Measurements from ENCODE around the gene HNRNPF.
"Not testable (repeated sequence)": the region's sequence is repeated elsewhere in the genome, so short reads cannot be mapped to it uniquely, and the experiment has no call there.

Gene HNRNPF, protein sequence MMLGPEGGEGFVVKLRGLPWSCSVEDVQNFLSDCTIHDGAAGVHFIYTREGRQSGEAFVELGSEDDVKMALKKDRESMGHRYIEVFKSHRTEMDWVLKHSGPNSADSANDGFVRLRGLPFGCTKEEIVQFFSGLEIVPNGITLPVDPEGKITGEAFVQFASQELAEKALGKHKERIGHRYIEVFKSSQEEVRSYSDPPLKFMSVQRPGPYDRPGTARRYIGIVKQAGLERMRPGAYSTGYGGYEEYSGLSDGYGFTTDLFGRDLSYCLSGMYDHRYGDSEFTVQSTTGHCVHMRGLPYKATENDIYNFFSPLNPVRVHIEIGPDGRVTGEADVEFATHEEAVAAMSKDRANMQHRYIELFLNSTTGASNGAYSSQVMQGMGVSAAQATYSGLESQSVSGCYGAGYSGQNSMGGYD

DNA sequence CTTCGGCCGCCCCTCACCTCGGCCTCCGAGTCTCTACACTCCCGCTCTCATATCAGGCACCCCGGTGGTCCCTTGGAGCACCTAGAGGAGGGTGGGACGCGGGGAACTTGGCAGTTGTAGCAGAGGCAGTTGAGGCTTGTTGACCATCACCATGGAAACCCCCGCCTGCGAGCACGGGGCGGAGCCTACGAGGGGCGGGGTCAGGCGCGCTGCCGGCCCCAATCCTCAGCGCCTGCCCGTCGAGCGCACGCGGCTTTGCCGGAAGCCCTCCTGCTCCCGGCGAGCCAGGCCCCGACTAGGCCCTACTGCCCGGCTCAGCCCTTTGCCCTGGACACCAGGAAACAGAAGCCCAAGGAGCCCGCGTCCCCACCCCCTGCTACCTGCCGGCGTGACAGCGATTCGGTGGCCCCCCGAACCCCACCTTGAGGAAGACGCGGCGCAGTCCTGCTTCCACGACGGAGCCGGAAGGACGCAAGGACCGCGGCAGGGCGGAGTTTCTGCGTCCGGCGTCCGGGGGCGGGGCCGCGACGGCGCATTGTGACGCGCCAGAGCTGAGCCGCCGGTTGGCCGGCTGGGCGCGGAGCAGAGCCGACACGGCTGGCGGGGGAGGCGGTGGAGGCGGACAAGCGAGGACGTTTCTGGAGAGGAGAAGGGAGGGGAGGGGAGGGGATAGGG, at the start of gene HNRNPF:
TSS of gene HNRNPF (minus strand) at position 477 of the 675 bp plus-strand sequence. CDS start 21,302 bp downstream, outside the sequence.
- TF ChIP-seq, protein P1, sequence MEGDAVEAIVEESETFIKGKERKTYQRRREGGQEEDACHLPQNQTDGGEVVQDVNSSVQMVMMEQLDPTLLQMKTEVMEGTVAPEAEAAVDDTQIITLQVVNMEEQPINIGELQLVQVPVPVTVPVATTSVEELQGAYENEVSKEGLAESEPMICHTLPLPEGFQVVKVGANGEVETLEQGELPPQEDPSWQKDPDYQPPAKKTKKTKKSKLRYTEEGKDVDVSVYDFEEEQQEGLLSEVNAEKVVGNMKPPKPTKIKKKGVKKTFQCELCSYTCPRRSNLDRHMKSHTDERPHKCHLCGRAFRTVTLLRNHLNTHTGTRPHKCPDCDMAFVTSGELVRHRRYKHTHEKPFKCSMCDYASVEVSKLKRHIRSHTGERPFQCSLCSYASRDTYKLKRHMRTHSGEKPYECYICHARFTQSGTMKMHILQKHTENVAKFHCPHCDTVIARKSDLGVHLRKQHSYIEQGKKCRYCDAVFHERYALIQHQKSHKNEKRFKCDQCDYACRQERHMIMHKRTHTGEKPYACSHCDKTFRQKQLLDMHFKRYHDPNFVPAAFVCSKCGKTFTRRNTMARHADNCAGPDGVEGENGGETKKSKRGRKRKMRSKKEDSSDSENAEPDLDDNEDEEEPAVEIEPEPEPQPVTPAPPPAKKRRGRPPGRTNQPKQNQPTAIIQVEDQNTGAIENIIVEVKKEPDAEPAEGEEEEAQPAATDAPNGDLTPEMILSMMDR (IDR thresholded peaks at IDR 0.05; ENCODE audit: extremely low read depth, insufficient read depth, missing control alignments) = no peak
- DNase-seq (ENCODE audit: low spot score) = peak; percentile 96
- in situ Hi-C loops (cut with MboI; ENCODE audit: low pct_unique_long_range_greater_than_20kb, low sequenced_read_pairs, unreplicated experiment) = no loop called here

DNA sequence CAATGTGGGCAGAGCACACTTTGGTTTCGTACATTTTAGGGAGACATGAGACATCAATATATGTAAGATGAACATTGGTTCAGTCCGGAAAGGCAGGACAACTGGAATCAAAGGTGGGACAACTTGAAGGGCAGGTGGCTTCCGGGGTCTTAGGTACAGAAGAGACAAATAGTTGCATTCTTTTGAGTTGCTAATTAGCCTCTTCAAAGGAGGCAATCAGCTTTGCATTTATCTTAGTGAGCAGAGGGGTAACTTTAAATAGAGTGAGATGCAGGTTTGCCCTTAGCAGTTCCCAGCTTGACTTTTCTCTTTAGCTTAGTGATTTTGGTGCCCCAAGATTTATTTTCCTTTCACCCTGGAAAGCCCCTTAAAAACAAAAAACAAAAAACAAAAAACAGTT, 49.2 kb upstream of the HNRNPF start:
- TF ChIP-seq, protein P1 (IDR thresholded peaks at IDR 0.05; ENCODE audit: extremely low read depth, insufficient read depth, missing control alignments) = no peak
- in situ Hi-C loops (cut with MboI; ENCODE audit: low pct_unique_long_range_greater_than_20kb, low sequenced_read_pairs, unreplicated experiment) = no loop called here
- no peak for DNase-seq (ENCODE audit: low spot score)

DNA sequence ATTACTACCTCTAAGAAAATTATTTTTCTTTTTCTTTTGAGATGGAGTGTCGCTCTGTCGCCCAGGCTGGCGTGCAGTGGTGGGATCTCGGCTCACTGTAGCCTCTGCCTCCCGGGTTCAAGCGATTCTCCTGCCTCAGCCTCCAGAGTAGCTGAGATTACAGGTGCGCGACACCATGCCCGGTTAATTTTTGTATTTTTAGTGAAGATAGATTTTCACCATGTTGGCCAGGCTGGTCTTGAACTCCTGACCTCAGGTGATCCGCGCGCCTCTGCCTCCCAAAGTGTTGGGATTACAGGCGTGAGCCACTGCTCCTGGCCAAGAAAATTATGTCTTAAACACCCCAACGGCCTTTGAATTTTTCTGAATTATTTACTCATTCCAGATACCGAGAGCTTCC, 47.6 kb upstream of the HNRNPF start:
- in situ Hi-C loops (cut with MboI; ENCODE audit: low pct_unique_long_range_greater_than_20kb, low sequenced_read_pairs, unreplicated experiment); DNase-seq (ENCODE audit: low spot score): not testable (repeated sequence)

DNA sequence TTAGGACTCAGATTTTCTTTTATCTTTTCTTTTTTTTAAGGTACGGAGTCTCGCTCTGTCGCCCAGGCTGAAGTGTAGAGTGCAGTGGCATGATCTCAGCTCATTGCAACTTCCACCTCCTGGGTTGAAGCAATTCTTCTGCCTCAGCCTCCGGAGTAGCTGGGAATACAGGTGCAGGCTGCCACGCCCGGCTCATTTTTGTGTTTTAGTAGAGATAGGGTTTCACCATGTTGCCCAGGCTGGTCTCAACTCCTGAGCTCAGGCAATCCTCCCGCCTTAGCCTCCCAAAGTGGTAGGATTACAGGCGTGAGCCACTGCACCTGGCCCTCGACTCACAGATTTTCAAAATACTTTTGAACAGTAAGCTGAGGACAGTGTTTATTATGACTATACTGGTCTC, 45.0 kb upstream of the HNRNPF start:
- DNase-seq (ENCODE audit: low spot score); in situ Hi-C loops (cut with MboI; ENCODE audit: low pct_unique_long_range_greater_than_20kb, low sequenced_read_pairs, unreplicated experiment): not testable (repeated sequence)

DNA sequence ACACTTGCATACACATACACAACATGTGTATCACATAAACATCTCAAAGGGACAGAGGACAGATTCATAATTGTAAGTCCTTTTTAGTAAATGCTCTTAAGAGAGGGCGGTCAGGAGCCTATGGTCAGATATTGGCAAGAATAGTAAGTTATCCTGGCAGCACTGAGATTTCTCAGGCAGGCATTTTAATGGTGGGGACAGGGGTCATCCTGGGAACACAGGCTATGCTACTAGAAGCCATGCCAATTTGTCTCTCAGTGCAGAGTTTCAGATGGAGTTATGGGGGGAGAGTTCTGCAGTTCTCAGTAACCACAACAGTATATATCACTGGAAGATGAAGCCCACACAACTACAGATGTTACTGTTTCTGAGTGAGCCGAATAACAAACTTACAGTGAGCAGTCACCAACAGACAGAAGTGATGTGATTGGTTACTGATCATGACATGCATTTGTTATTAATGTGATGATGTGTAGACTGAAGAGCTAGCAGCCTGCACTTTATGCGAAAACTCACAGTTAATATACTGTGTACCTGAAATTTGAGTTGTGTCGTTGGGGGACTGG, 44.4 kb upstream of the HNRNPF start:
- DNase-seq (ENCODE audit: low spot score) = peak; percentile 61
- TF ChIP-seq, protein P1 (IDR thresholded peaks at IDR 0.05; ENCODE audit: extremely low read depth, insufficient read depth, missing control alignments) = no peak
- in situ Hi-C loops (cut with MboI; ENCODE audit: low pct_unique_long_range_greater_than_20kb, low sequenced_read_pairs, unreplicated experiment) = no loop called here

DNA sequence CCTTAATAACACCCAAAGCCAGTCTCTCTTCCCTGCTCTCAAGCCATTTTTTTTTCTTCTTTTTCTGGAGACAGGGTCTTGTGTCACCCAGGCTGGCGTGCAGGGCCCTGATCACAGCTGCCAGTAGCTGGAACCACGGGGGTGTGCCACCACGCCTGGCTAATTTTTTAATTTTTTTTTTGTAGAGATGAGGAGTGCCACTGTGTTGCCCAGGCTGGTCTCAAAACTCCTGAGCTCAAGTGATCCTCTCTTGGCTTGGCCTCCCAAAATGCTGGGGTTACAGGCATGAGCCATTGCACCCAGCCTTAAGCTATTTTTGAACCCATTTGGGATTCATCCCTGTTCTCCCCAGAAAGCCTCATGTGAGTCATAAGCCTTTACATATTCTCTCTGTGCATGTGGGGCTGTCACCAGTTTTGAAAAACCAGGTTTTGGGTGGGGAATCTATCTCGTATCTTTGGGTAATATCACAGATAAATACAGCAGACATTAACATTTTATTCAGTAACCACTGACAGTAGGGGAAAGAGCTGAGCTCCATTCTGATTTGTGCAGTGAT, 43.4 kb upstream of the HNRNPF start:
- no peak for DNase-seq (ENCODE audit: low spot score)
- in situ Hi-C loops (cut with MboI; ENCODE audit: low pct_unique_long_range_greater_than_20kb, low sequenced_read_pairs, unreplicated experiment) = no loop called here
- TF ChIP-seq, protein P1 (IDR thresholded peaks at IDR 0.05; ENCODE audit: extremely low read depth, insufficient read depth, missing control alignments) = no peak

DNA sequence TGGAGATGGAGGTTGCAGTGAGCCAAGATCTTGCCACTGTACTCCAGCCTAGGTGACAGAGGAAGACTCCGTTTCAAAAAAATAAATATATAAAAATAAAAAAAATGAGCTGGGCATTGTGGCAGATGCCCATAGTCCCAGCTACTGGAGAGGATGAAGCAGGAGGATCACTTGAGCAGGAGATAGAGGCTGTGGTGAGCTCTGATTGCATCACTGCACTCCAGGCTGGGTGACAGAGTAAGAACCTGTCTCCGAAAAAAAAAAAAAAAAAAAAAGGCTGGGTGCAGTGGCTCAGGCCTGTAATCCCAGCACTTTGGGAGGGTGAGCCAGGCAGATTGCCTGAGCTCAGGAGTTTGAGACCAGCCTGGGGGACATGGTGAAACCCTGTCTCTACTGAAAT, 39.8 kb upstream of the HNRNPF start:
- no peak for DNase-seq (ENCODE audit: low spot score)
- TF ChIP-seq, protein P1 (IDR thresholded peaks at IDR 0.05; ENCODE audit: extremely low read depth, insufficient read depth, missing control alignments) = no peak
- in situ Hi-C loops (cut with MboI; ENCODE audit: low pct_unique_long_range_greater_than_20kb, low sequenced_read_pairs, unreplicated experiment) = no loop called here

DNA sequence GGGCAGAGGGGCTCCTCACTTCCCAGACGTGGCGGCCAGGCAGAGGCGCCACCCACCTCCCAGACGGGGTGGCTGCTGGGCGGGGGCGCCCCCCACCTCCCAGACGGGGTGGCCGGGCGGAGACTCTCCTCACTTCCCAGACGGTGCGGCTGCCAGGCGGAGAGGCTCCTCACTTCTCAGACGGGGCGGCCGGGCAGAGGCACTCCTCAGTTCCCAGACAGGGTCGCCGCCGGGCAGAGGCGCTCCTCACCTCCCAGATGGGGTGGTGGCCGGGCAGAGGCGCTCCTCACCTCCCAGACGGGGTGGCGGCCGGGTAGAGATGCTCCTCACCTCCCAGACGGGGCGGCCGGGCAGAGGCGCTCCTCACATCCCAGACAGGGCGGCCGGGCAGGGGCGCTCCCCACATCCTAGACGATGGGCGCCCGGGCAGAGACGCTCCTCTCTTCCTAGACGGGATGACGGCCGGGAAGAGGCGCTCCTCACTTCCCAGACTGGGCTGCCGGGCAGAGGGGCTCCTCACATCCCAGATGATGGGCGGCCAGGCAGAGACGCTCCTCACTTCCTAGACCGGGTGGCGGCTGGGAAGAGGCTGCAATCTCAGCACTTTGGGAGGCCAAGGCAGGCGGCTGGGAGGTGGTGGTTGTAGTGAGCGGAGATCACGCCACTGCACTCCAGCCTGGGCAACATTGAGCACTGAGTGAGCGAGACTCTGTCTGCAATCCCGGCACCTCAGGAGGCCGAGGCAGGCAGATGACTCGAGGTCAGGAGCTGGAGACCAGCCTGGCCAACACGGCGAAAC, 37.4 kb upstream of the HNRNPF start:
- in situ Hi-C loops (cut with MboI; ENCODE audit: low pct_unique_long_range_greater_than_20kb, low sequenced_read_pairs, unreplicated experiment); DNase-seq (ENCODE audit: low spot score): not testable (repeated sequence)

All from GM13977 (cell line).